ENCODE data around the gene TRAF3IP1.
"Not testable (repeated sequence)": the region's sequence is repeated elsewhere in the genome, so short reads cannot be mapped to it uniquely, and the experiment has no call there.

TRAF3IP1 gene

DNA sequence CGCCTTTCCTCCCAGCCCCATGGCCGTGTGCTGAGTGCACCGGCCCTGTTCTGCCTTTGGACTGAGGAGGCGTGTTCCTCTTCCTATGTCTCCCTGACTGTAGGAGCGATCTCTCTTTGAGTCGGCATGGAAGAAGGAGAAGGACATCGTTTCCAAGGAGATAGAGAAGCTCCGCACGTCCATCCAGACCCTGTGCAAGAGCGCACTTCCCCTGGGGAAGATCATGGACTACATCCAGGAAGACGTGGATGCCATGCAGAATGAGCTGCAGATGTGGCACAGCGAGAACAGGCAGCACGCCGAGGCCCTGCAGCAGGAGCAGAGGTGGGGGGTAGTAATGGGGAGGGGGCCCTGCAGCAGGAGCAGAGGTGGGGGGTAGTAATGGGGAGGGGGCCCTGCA is 77.0 kb downstream of the TRAF3IP1 start:
- no peak overlapping the region for H3K27ac ChIP-seq
- TF ChIP-seq ZFX (IDR thresholded peaks at IDR 0.05; ENCODE audit: borderline replicate concordance): no peak
- TF ChIP-seq, protein P1, sequence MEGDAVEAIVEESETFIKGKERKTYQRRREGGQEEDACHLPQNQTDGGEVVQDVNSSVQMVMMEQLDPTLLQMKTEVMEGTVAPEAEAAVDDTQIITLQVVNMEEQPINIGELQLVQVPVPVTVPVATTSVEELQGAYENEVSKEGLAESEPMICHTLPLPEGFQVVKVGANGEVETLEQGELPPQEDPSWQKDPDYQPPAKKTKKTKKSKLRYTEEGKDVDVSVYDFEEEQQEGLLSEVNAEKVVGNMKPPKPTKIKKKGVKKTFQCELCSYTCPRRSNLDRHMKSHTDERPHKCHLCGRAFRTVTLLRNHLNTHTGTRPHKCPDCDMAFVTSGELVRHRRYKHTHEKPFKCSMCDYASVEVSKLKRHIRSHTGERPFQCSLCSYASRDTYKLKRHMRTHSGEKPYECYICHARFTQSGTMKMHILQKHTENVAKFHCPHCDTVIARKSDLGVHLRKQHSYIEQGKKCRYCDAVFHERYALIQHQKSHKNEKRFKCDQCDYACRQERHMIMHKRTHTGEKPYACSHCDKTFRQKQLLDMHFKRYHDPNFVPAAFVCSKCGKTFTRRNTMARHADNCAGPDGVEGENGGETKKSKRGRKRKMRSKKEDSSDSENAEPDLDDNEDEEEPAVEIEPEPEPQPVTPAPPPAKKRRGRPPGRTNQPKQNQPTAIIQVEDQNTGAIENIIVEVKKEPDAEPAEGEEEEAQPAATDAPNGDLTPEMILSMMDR (IDR thresholded peaks at IDR 0.05): no peak

DNA sequence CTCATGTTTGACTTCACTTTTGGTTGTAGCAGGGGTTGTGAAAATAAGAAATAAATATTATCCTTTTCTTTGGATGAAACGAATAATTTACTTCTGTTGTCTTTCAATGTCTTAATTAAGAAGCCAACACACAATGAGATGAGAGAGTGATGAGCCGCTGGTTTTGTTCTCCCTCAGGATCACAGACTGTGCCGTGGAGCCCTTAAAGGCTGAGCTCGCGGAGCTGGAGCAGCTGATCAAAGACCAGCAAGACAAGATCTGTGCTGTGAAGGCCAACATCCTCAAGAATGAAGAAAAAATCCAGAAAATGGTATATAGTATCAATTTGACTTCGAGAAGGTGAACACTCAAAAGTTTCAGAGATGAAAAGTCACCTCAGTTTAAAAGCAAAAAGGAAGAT is 78.3 kb downstream of the TRAF3IP1 start:
- no peak for TF ChIP-seq ZFX (IDR thresholded peaks at IDR 0.05; ENCODE audit: borderline replicate concordance)
- TF ChIP-seq, protein P1 (IDR thresholded peaks at IDR 0.05): no peak
- no peak overlapping the region for H3K27ac ChIP-seq

DNA sequence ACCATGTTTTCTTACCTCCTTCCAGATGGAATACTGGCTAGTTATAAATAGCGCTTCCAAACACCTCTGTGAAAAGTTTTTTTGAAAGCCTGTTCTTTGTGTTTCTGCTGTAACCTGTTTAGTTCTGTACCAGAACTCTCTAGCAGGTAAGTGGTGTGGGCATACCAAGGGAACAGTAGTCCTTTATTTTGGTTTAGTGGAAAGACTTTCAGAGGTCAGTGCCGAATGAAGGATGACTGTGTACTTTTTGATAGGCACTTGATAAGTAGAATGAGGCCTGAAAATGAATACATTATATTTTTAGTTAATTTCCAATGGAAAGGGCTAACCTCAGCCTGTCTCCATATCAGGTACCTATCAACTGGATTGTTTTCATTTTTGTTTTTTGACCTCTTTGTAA is 78.8 kb downstream of the TRAF3IP1 start:
- TF ChIP-seq ZFX (IDR thresholded peaks at IDR 0.05; ENCODE audit: borderline replicate concordance): no peak
- TF ChIP-seq, protein P1 (IDR thresholded peaks at IDR 0.05): no peak
- no peak overlapping the region for H3K27ac ChIP-seq

DNA sequence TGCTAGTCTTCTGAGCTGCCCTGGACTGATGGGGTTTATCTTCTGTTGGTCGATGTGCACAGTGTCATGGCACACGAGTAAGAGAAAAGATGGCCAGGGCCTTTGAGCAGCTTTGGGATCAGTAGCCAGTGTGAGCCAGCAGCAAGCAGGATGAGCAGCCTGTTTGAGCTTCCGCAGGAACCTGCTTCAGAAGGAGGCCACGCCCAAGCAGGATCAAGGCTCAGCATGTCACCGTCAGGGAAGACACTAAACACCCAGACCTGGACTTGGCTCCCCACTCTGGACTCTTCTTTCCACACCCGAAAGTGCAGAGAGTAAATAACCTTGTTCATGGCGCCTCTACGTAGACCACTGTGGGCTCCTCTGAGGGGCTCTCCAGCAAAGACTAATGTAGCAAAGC is 81.2 kb downstream of the TRAF3IP1 start:
- TF ChIP-seq, protein P1 (IDR thresholded peaks at IDR 0.05): no peak
- no peak for TF ChIP-seq ZFX (IDR thresholded peaks at IDR 0.05; ENCODE audit: borderline replicate concordance)
- no peak overlapping the region for H3K27ac ChIP-seq

DNA sequence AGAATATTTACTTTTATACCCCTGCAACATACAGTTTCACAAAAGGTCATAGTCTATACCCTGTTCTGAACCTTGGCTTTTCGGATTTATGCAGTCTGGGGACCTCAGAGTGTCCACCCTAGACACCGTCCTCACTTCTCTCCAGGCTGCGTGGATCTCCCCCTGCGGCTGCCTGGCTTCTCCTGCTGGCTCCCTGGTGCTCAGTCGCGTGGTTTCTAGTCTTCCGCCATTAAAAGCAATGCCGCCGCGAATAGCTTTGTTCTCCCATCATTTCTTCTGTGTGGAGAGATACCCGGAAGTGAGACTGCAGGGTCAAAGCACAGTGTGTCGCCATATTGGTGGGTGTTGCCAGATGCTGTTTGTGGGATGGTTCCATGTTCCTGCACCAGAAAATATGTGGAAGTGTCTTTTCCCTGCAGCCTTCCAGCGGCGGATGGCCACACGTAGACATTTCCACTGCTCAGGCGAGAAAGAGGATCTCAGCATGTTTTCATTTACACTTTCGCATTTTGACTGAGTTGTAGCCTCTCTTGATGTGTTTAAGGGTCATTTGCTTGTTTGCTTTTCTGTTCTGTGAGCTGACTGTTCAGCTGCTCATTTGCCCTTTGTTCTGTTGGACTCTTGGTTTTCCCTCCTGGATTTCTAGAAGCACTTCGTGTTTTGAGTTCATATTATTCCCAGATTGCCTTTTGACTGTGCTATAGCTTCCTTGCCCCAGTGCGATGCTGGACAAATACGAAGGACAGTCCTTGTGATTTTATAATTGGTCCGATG is 83.5 kb downstream of the TRAF3IP1 start:
- H3K27ac ChIP-seq: no peak overlapping the region
- TF ChIP-seq, protein P1 (IDR thresholded peaks at IDR 0.05): no peak
- no peak for TF ChIP-seq ZFX (IDR thresholded peaks at IDR 0.05; ENCODE audit: borderline replicate concordance)

DNA sequence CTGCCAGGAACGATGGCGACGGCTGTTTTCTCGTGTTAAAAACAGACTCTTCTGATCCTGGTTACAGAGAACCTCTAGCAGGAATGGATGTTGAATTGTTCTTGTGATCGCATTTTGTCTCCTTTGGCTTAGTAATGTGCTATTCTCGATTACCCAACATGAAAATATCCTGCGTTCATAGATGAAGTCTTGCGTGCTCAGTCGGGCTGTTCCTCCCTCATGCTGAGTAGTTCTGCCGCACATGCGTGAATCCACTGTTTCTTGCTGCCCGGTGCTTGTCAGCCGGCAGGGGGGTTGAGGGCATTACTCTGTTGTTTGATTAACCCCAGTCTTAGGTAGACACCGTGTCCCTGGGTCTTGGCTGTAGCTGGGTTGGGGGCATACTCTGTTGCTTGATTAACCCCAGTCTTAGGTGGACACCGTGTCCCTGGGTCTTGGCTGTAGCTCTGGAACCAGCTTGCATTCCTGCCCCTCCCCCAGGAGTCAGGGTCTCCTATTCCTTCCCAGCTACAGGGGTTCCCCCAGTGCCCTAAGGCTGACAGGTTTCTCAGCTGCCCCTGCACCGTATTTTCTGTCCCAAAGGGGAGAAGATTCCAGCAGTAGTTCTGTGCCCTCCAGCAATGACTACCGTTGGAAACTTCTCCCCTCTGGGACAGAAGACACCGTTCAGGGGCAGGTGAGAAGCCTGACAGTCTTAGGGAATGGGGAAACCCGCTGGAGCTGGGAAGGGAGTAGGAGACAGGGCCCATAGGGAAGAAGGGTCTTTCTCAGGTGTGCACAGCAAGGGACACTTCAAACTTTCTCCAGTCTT is 84.3 kb downstream of the TRAF3IP1 start:
- TF ChIP-seq, protein P1 (IDR thresholded peaks at IDR 0.05): no peak
- TF ChIP-seq ZFX (IDR thresholded peaks at IDR 0.05; ENCODE audit: borderline replicate concordance): no peak
- H3K27ac ChIP-seq: no peak overlapping the region

DNA sequence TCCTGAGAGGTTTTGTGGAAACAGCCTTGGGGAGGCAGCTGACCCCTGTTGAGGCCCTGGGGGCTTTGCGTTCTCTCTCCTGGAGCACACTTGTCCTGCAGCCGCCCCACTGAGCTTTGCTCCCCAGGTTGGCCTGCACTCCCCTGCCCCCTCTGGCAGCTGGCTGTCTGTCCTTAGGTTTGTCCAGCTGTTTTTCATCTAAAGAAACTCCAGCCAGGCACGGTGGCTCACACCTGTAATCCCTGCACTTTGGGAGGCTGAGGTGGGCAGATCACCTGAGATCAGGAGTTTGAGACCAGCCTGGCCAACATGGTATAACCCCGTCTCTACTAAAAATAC is 84.9 kb downstream of the TRAF3IP1 start:
- H3K27ac ChIP-seq: not testable (repeated sequence)
